Measurements from ENCODE around the gene CTNND2.
A peak's percentile ranks its signal among the peaks of the same experiment; 100 is the strongest.

Gene CTNND2

DNA sequence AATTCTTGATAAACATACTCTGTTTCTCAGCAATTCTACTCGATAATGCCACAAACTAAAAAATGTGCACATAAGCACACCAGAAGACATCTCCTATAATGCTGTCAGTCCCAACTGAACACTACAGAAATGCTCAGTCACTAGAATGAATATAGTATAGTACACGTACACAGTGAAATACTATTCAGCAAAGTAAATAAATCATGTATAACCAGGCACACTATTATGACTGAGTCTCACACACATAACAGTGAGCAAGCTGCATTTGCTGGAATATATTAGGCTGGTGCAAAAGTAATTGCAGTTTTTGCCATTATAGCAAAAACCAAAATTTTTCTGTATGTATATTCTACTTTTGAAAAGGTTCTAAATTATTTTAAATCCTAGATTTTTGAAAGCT is 310.2 kb downstream of the CTNND2 start:
- Histone ChIP-seq H4K91ac (ENCODE audit: low read length) (no peak overlapping the region), H4K8ac (ENCODE audit: low read length) (no peak overlapping the region), H3K9ac (ENCODE audit: low read length) (no peak overlapping the region), H2AFZ (ENCODE audit: low read depth, low read length) (no peak overlapping the region), H3K14ac (ENCODE audit: low read length in 2 of 2) (no peak overlapping the region), H3K4me1 (ENCODE audit: control insufficient read depth, insufficient read depth, low read depth, low read length) (no peaks in the 10 kb centered on the region), H3K4me3 (ENCODE audit: insufficient read depth in 1 of 2, low read depth in 1 of 2, low read length in 2 of 2) (no peak overlapping the region), H2AK5ac (ENCODE audit: low read length, severe bottlenecking) (no peak overlapping the region), H3K27ac (ENCODE audit: low read length, poor library complexity, severe bottlenecking) (no peak overlapping the region), H2BK120ac (ENCODE audit: low read depth, low read length) (no peak overlapping the region), H2BK15ac (ENCODE audit: low read depth, poor library complexity, severe bottlenecking) (no peak overlapping the region), H3K4me2 (ENCODE audit: low read length, poor library complexity, severe bottlenecking) (no peak overlapping the region), H3K27me3 (ENCODE audit: control insufficient read depth in 1 of 2, insufficient read depth in 1 of 2, low read length in 2 of 2) (no peaks in the 10 kb centered on the region), H2BK5ac (ENCODE audit: low read depth, low read length, poor library complexity, severe bottlenecking) (no peak overlapping the region), H3K18ac (ENCODE audit: low read depth in 1 of 2, low read length in 2 of 2) (no peak overlapping the region), H3K79me1 (replicated peaks; ENCODE audit: low read length, poor library complexity, severe bottlenecking) (no peaks in the 10 kb centered on the region), H2BK12ac (ENCODE audit: low read length in 2 of 2) (no peak overlapping the region), H3K4ac (ENCODE audit: low read depth in 1 of 2, low read length in 2 of 2) (no peak overlapping the region), H3K9me3 (ENCODE audit: control insufficient read depth, low read length) (no peaks in the 10 kb centered on the region), H3K23ac (ENCODE audit: low read length in 2 of 2) (no peak overlapping the region), H3K36me3 (ENCODE audit: control insufficient read depth in 1 of 2, insufficient read depth in 2 of 2, low read depth in 1 of 2, low read length in 2 of 2) (no peaks in the 10 kb centered on the region)
- DNase-seq = no peak
- 62% methylated on average over 1 of the region's 2 CpGs for WGBS

DNA sequence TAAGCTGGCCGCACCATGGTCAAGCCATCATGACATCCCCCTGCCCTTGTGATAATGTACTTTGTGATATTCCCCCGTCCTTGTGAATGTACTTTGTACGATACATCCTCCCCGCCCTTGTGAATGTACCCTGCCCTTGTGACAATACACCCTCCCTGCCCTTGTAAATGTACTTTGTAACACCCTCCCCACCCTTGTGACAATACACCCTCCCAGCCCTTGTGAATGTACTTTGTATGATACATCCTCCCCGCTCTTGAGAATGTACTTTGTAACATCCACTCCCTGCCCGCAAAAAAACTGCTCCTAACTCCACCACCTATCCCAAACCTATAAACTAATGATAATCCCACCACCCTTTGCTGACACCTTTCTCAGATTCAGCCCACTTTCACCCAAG is 313.8 kb downstream of the CTNND2 start:
- 89% methylated on average over 6 of the region's 6 CpGs for WGBS
- Histone ChIP-seq H2AFZ (ENCODE audit: low read depth, low read length) (no peak overlapping the region), H2BK5ac (ENCODE audit: low read depth, low read length, poor library complexity, severe bottlenecking) (no peak overlapping the region), H3K79me1 (replicated peaks; ENCODE audit: low read length, poor library complexity, severe bottlenecking) (no peaks in the 10 kb centered on the region), H3K9ac (ENCODE audit: low read length) (no peak overlapping the region), H3K27me3 (ENCODE audit: control insufficient read depth in 1 of 2, insufficient read depth in 1 of 2, low read length in 2 of 2) (no peaks in the 10 kb centered on the region), H3K9me3 (ENCODE audit: control insufficient read depth, low read length) (no peaks in the 10 kb centered on the region), H2BK12ac (ENCODE audit: low read length in 2 of 2) (no peak overlapping the region), H3K14ac (ENCODE audit: low read length in 2 of 2) (no peak overlapping the region), H3K4me3 (ENCODE audit: insufficient read depth in 1 of 2, low read depth in 1 of 2, low read length in 2 of 2) (no peak overlapping the region), H3K4me2 (ENCODE audit: low read length, poor library complexity, severe bottlenecking) (no peak overlapping the region), H4K8ac (ENCODE audit: low read length) (no peak overlapping the region), H2BK15ac (ENCODE audit: low read depth, poor library complexity, severe bottlenecking) (no peak overlapping the region), H2AK5ac (ENCODE audit: low read length, severe bottlenecking) (no peak overlapping the region), H3K4me1 (ENCODE audit: control insufficient read depth, insufficient read depth, low read depth, low read length) (no peaks in the 10 kb centered on the region), H2BK120ac (ENCODE audit: low read depth, low read length) (no peak overlapping the region), H3K4ac (ENCODE audit: low read depth in 1 of 2, low read length in 2 of 2) (no peak overlapping the region), H3K27ac (ENCODE audit: low read length, poor library complexity, severe bottlenecking) (no peak overlapping the region), H3K23ac (ENCODE audit: low read length in 2 of 2) (no peak overlapping the region), H3K18ac (ENCODE audit: low read depth in 1 of 2, low read length in 2 of 2) (no peak overlapping the region), H4K91ac (ENCODE audit: low read length) (no peak overlapping the region), H3K36me3 (ENCODE audit: control insufficient read depth in 1 of 2, insufficient read depth in 2 of 2, low read depth in 1 of 2, low read length in 2 of 2) (no peaks in the 10 kb centered on the region)
- DNase-seq = no peak

DNA sequence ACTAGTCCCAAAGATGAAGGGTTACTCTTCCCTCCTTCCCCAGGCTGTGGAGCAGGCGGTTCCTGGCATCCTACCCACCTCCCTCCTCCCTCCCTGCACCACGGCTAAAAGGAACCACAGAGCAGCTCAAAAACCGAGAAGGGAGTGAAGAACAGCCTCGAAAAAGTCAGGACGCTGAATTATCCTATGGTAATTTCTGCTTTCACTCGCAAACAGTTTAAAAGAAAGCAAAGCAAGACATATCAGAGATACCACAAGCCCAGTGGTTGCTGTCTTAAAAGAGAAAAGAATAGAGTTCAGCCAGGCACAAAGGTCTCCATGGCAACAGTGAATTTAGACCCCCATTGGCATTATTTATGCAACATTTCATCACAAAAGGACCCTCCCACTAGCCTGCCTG is 315.4 kb downstream of the CTNND2 start:
- no peaks in the 10 kb centered on the region for H3K27me3 ChIP-seq (ENCODE audit: control insufficient read depth in 1 of 2, insufficient read depth in 1 of 2, low read length in 2 of 2)
- H2BK15ac ChIP-seq (ENCODE audit: low read depth, poor library complexity, severe bottlenecking) = no peak overlapping the region
- H3K9me3 ChIP-seq (ENCODE audit: control insufficient read depth, low read length) = no peaks in the 10 kb centered on the region
- H3K79me1 ChIP-seq (replicated peaks; ENCODE audit: low read length, poor library complexity, severe bottlenecking) = no peaks in the 10 kb centered on the region
- H3K4me1 ChIP-seq (ENCODE audit: control insufficient read depth, insufficient read depth, low read depth, low read length) = no peaks in the 10 kb centered on the region
- H2BK120ac ChIP-seq (ENCODE audit: low read depth, low read length) = no peak overlapping the region
- no peak overlapping the region for H2BK12ac ChIP-seq (ENCODE audit: low read length in 2 of 2)
- WGBS = 28% methylated on average over 4 of the region's 6 CpGs
- H2AK5ac ChIP-seq (ENCODE audit: low read length, severe bottlenecking) = no peak overlapping the region
- DNase-seq = no peak
- H3K23ac ChIP-seq (ENCODE audit: low read length in 2 of 2) = no peak overlapping the region
- no peak overlapping the region for H3K14ac ChIP-seq (ENCODE audit: low read length in 2 of 2)
- peak overlapping the region; percentile 58 for H3K9ac ChIP-seq (ENCODE audit: low read length)
- H4K91ac ChIP-seq (ENCODE audit: low read length) = no peak overlapping the region
- no peaks in the 10 kb centered on the region for H3K36me3 ChIP-seq (ENCODE audit: control insufficient read depth in 1 of 2, insufficient read depth in 2 of 2, low read depth in 1 of 2, low read length in 2 of 2)
- H2BK5ac ChIP-seq (ENCODE audit: low read depth, low read length, poor library complexity, severe bottlenecking) = no peak overlapping the region
- no peak overlapping the region for H3K4me2 ChIP-seq (ENCODE audit: low read length, poor library complexity, severe bottlenecking)
- no peak overlapping the region for H4K8ac ChIP-seq (ENCODE audit: low read length)
- H3K4me3 ChIP-seq (ENCODE audit: insufficient read depth in 1 of 2, low read depth in 1 of 2, low read length in 2 of 2) = peak overlapping the region in 1 of 2 experiments; percentile 29
- H3K18ac ChIP-seq (ENCODE audit: low read depth in 1 of 2, low read length in 2 of 2) = no peak overlapping the region
- H3K27ac ChIP-seq (ENCODE audit: low read length, poor library complexity, severe bottlenecking) = no peak overlapping the region
- no peak overlapping the region for H2AFZ ChIP-seq (ENCODE audit: low read depth, low read length)
- H3K4ac ChIP-seq (ENCODE audit: low read depth in 1 of 2, low read length in 2 of 2) = no peak overlapping the region

DNA sequence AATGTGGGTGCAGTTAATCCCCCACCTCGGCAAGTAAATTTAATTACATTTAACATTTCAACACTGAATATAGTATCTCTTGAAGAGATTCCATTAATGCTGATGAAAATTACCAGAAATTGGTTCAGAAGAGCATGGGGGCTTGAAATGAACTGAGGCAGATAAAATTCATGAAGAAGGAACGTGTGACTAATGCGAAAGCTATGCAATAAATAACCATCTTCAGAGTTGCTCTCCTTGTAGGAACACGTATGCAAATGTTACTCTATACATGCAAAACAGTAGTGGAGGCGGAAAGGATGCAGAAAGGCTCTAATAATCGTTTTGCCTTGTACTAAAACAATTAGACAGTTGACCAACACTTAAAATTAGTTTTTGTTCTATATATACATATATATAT is 320.2 kb downstream of the CTNND2 start:
- no peak overlapping the region for H2BK120ac ChIP-seq (ENCODE audit: low read depth, low read length)
- no peak overlapping the region for H3K4ac ChIP-seq (ENCODE audit: low read depth in 1 of 2, low read length in 2 of 2)
- no peak overlapping the region for H4K91ac ChIP-seq (ENCODE audit: low read length)
- no peak overlapping the region for H2BK15ac ChIP-seq (ENCODE audit: low read depth, poor library complexity, severe bottlenecking)
- no peak overlapping the region for H3K4me2 ChIP-seq (ENCODE audit: low read length, poor library complexity, severe bottlenecking)
- H3K27me3 ChIP-seq (ENCODE audit: control insufficient read depth in 1 of 2, insufficient read depth in 1 of 2, low read length in 2 of 2) = no peaks in the 10 kb centered on the region
- no peaks in the 10 kb centered on the region for H3K9me3 ChIP-seq (ENCODE audit: control insufficient read depth, low read length)
- H3K79me1 ChIP-seq (replicated peaks; ENCODE audit: low read length, poor library complexity, severe bottlenecking) = no peaks in the 10 kb centered on the region
- no peak overlapping the region for H3K27ac ChIP-seq (ENCODE audit: low read length, poor library complexity, severe bottlenecking)
- no peak for DNase-seq
- no peak overlapping the region for H3K9ac ChIP-seq (ENCODE audit: low read length)
- no peak overlapping the region for H3K23ac ChIP-seq (ENCODE audit: low read length in 2 of 2)
- H3K18ac ChIP-seq (ENCODE audit: low read depth in 1 of 2, low read length in 2 of 2) = no peak overlapping the region
- H3K14ac ChIP-seq (ENCODE audit: low read length in 2 of 2) = no peak overlapping the region
- no peaks in the 10 kb centered on the region for H3K36me3 ChIP-seq (ENCODE audit: control insufficient read depth in 1 of 2, insufficient read depth in 2 of 2, low read depth in 1 of 2, low read length in 2 of 2)
- 62% methylated on average over 4 of the region's 6 CpGs for WGBS
- H2BK5ac ChIP-seq (ENCODE audit: low read depth, low read length, poor library complexity, severe bottlenecking) = no peak overlapping the region
- no peak overlapping the region for H2BK12ac ChIP-seq (ENCODE audit: low read length in 2 of 2)
- no peak overlapping the region for H4K8ac ChIP-seq (ENCODE audit: low read length)
- H2AK5ac ChIP-seq (ENCODE audit: low read length, severe bottlenecking) = no peak overlapping the region
- no peaks in the 10 kb centered on the region for H3K4me1 ChIP-seq (ENCODE audit: control insufficient read depth, insufficient read depth, low read depth, low read length)
- H2AFZ ChIP-seq (ENCODE audit: low read depth, low read length) = no peak overlapping the region
- no peak overlapping the region for H3K4me3 ChIP-seq (ENCODE audit: insufficient read depth in 1 of 2, low read depth in 1 of 2, low read length in 2 of 2)
